ENCODE data around the gene HOXA10.

GRCh38 chr7:27204851-27205322 is 30.8 kb upstream of the HOXA10 start:
- no peak for TF ChIP-seq CTCF (conservative IDR thresholded peaks at IDR 0.05; ENCODE audit: low read depth, low read length)
- TF ChIP-seq EZH2 (IDR thresholded peaks at IDR 0.05; ENCODE audit: borderline replicate concordance, low read depth, low read length, poor library complexity, severe bottlenecking): peak; percentile 97
